ENCODE data around the gene SLCO3A1.

Gene SLCO3A1

GRCh38 chr15:92111291-92111690 is 257.8 kb downstream of the SLCO3A1 start:
- no peak for DNase-seq

GRCh38 chr15:92111751-92112150 is 258.2 kb downstream of the SLCO3A1 start:
- no peak for DNase-seq

- no peak for DNase-seq
Observed at GRCh38 chr15:92112180-92112579, 258.7 kb downstream of the SLCO3A1 start.

- DNase-seq = no peak
Observed at GRCh38 chr15:92112711-92113110, 259.2 kb downstream of the SLCO3A1 start.

DNA sequence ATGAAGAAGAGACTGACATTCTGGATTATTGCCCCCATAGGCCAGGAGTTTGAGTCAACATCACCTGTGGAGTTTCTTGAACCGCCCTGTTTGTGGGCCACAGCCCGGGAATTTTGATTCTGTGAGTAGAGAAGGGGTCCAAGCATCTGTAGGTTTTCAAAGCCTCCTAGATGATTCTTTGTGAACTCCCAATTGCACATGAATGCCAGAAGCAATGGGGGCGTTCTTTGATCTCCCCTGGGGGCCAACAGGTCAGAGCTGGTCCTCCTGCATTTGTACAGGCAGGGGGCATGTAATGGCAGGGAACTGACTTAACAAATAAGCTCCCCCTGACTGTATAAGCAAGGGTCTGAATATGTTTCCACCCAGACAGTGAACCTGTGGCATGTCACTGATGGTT is 260.3 kb downstream of the SLCO3A1 start:
- no peak for DNase-seq

DNA sequence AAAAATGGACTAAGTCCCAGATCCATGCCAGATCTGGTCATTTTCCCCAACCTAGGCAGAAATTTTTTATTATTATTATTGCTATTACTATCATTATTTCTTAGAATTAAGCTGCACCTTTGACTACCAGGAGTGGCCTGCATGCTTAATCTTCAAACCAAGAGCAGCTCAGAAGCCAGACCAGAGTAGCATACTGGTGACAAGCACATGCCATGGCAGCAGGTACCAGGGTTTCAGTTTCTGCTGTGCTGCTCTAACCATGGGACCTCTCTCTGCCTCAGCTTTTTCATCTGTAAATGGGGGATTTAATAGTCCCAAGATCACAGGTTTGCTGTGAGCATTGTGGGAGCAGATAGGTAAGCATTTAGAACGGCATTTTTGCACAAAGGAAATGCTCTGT is 262.3 kb downstream of the SLCO3A1 start:
- DNase-seq = no peak

GRCh38 chr15:92116330-92116729 is 262.8 kb downstream of the SLCO3A1 start:
- no peak for DNase-seq

DNA sequence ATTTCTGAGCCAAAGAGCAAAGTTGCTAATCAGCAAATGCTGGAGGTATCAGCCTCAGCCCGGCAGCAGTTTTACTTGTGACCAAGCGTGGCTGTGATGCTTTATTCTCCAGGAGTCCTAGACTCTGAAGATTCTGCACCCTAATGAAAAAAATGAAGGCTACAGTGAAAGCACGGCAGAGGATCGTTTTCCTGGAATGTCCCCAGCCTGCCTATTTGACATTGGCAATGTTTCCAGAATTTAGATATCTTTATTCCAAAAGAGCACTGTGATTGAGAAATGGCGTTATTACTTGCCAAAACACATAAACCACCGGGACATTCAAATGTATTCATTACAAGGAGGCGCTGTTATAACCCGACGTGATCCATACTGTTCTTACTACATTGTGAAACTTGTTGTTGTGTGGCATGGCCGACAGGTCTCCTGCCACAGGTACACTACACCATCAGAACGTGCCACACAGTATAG is 263.8 kb downstream of the SLCO3A1 start:
- no peak for DNase-seq

GRCh38 chr15:92118162-92118935 is 264.8 kb downstream of the SLCO3A1 start:
- no peak for DNase-seq

GRCh38 chr15:92118936-92119325 is 265.4 kb downstream of the SLCO3A1 start:
- no peak for DNase-seq

- no peak for DNase-seq
Observed at GRCh38 chr15:92120094-92120795, 266.7 kb downstream of the SLCO3A1 start.

DNA sequence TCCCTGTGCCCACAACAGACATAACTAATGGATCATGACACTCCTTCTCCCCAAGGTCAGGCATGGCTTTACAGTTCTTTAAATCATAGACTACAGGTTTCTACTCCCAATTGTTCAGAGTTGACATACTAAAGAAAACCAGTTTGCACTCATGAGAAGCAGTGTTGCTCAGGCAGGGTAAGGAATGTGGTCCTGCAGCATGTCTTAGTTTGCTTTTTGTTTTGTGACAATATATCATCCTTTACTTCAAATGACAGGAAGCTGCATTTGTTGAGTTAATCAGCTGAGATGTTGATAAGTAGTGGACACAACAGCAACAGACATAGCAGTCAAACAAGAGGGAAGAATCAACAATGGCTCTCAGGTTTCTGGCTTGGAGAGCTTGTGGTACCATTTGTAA is 267.5 kb downstream of the SLCO3A1 start:
- DNase-seq = no peak

GRCh38 chr15:92122259-92122658 is 268.8 kb downstream of the SLCO3A1 start:
- no peak for DNase-seq

DNA sequence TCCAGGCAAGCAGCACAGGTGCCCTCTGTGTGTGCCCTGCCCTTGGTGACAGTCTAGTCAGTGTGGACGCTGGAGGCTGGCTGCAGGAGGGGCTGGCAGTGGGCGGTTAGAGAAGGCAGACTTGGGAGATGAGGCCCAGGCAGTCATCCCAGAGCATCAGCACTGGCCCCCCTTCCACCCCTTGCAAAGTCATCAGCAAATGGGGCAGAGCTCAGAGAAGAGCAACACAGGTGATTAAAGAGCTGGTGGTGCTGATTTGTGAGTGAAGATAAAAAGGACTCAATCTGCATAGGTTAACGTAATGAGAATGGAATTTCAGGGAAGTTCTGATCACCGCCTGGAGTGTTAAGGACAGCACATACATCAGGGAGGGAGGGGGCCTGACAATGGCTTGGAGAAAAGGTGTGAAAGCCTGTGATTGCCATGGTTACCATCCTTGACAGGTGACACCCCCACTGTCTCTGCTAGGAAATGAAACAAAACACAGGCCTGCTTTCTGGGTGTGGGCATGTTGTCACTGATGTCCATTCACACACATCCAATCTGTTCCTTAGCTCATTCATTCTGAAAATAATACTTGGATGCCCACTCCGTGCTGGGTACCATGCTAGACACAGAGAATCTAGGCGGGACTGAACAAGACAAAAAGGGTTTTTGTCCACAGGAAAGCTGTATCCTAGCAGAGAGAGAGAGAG is 270.6 kb downstream of the SLCO3A1 start:
- DNase-seq = no peak

GRCh38 chr15:92124657-92125010 is 271.1 kb downstream of the SLCO3A1 start:
- no peak for DNase-seq

- DNase-seq = no peak
Observed at GRCh38 chr15:92128788-92129187, 275.3 kb downstream of the SLCO3A1 start.

- no peak for DNase-seq
Observed at GRCh38 chr15:92130244-92130643, 276.7 kb downstream of the SLCO3A1 start.

DNA sequence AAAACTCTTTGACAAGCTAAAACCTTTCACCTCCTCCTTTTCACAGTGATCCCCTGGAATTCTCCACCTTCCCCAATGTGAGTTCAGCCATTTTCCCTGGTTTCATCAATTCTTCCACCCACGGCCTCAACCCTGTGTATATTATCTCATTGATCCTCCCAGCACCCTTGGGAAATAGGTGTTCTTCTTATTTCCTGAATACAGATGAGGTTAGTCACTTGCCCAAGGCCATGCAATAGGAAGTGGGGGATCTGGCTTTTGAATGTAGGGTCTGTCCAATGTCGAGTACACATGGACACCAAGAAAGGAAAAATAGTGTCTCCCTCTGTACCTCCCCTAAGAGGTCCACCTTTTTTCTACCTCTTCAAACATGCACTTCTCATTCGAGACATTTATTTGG is 277.4 kb downstream of the SLCO3A1 start:
- DNase-seq = no peak

DNA sequence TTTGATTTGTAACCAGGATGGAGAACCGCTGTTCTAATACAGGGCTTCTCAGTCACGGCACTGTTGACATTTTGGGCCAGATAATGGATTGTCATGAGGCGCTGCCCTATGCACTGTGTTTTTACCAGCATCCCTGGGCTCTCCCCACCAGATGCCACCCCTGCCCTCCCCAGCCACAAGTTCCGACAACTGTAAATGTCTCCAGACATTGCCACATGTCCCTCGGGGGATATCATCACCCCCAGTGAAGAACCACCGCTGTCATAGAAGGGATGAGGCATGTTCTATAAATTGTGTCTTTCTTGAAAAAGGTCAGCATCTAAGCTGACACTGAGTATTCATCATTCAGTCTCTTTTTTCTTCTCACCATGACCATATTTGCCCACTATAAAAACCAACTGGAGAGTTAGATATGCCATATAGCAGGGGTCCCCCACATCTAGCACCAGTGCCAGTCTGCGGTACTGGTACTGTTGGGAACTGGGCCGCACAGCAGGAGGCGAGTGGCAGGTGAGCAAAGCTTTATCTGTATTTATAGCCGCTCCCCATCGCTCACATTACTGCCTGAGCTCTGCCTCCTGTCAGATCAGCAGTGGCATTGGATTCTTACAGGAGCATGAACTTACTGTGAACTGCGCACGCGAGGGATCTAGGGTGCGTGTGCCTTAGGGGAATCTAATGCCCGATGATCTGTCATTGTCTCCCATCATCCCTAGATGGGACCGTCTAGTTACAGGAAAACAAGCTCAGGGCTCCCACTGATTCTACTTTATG is 279.7 kb downstream of the SLCO3A1 start:
- DNase-seq = no peak

DNA sequence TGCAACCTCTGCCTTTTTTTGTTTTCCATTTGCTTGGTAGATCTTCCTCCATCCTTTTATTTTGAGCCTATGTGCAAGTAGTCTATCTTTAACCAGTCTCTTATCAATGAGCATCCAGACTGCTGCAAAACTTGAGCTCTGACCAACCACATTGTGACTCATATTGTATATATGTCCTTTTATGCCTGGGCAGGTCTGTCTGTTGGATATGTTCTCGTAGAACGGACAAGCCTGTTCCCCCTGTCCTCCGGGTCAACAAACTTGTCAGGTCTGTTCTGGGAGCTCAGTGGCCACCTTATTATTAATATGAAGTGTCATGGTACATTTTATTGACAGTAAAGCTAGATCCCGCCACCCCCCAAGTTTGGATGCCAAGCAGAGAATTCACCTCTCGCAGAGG is 287.3 kb downstream of the SLCO3A1 start:
- no peak for DNase-seq

DNA sequence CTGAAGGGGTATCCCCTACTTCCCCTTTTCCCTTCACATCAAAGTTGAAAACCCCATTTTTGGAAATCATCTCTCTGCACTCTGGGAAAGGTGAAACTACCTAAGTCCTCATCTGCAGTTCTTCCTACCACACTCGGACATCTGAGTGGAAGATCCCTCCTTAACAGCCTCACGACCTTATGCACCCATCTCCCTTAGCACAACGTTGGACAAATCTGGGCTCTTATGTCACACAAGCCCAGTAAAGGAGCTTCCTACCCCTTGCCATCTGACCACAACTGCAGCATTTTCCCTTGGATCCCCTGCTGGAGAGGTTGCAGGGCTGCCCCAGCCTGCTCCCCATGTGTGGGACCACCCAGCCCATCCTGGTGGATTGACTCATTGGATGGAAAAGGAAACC is 288.1 kb downstream of the SLCO3A1 start:
- DNase-seq = no peak

DNA sequence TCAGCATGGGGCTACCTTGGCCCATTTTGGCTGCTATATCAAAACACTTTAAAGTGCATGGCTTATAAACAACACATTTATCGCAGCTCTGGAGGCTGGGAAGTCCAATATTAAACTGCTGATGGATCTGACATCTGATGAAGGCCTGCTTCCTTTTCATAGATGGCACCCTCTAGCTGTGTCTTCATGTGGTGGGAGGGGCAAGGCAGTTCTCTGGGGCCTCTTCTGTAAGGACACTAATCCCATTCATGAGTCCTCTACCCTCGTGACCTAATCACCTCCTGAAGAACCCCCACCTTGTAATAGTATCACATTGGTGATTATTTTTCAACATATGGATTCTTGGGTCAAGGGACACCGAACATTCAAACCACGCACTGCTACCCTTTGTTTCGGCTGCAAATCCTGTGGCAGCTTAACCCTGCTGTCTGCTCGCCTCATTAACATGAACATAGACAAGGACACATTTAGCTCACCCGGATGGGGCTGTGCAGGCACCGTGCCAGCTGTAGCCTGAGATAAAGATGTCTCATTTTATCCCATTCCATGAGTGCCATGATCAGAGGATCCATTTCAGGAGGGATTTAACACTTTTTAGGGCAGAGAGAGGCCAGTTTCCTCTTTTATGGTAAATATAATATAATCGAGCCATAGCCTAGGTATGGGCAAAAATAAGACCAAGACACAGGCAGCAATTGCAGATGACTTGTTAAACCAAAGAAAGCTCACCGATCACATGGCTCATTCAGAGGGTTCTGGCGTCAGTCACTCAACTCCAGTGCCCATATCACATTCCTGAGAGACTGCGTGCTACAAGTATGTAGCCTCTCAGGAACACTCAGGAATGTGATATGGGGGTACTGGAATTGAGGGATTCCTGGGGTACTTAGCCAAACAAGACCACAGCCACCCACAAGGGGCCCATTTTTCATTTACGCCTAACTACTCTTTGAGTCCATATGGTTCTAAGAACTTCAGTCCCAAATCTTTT is 289.0 kb downstream of the SLCO3A1 start:
- DNase-seq = no peak

Measured in right hindlimb (tissue), 1 donor.